Measurements from ENCODE around the gene PHLPP1. TPM values are rescaled to one million over a fixed set of nuclear protein-coding genes. Genes with fewer than 3 reads are reported as not detected.

PHLPP1 gene
- total and polyA plus RNA-seq, 5 experiments from 2014 or later = 0.17 to 9.4 (median 0.44) TPM

GRCh38 chr18:62984656-62985315 is 269.4 kb downstream of the PHLPP1 start:
- ATAC-seq (no peak), DNase-seq (no peak)
- Mint-ChIP-seq H3K4me1 (peaks cover 0 to 9% (median under 1%) of the 10 kb centered on the region in 4 donors), H3K36me3 (no peaks in the 10 kb centered on the region), H3K4me3 (no peak overlapping the region), H3K9me3 (peaks cover 0 to 2% (median 0%) of the 10 kb centered on the region in 9 donors), H3K27ac (no peak overlapping the region), H3K27me3 (no peaks in the 10 kb centered on the region)
- POLR2A ChIA-PET = no interaction called here

GRCh38 chr18:62986490-62986889 is 271.1 kb downstream of the PHLPP1 start:
- Mint-ChIP-seq H3K9me3 (peaks cover 0 to 2% (median 0%) of the 10 kb centered on the region in 9 donors), H3K4me1 (peaks cover 0 to 9% (median under 1%) of the 10 kb centered on the region in 4 donors), H3K27ac (no peak overlapping the region), H3K27me3 (peaks cover 0 to 4% (median 0%) of the 10 kb centered on the region in 5 donors), H3K4me3 (no peak overlapping the region), H3K36me3 (no peaks in the 10 kb centered on the region)
- DNase-seq (no peak), ATAC-seq (no peak)
- POLR2A ChIA-PET = no interaction called here

GRCh38 chr18:62987055-62987830 is 271.9 kb downstream of the PHLPP1 start:
- Mint-ChIP-seq H3K27ac (peak overlapping the region in 1 of 10 donors; percentile 35), H3K27me3 (peaks cover 0 to 10% (median 2%) of the 10 kb centered on the region in 5 donors), H3K4me1 (peaks cover 0 to 7% (median under 1%) of the 10 kb centered on the region in 4 donors), H3K36me3 (no peaks in the 10 kb centered on the region), H3K9me3 (peaks cover 0 to 2% (median 0%) of the 10 kb centered on the region in 9 donors), H3K4me3 (no peak overlapping the region)
- POLR2A ChIA-PET = no interaction called here
- ATAC-seq = no peak
- DNase-seq = no peak

DNA sequence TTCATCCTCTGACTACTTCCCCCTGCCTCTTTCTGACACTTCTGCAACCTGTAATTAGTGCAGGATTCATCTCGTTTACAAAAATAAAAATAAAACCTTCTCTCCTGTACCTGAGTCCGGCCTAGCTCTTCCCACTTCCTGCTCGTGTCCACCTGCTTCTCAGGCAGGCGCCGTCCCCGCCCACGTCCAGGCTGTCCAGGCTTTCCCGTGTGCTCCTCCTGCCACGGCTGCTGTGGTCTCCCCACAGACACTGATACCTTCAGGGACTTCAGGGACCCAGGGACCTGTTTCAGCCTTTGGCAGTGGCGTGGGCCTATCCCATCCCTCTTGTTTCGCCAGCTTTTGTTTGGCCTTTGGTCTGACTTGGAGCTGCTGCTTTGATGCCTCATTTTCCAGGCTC is 272.5 kb downstream of the PHLPP1 start:
- POLR2A ChIA-PET = no interaction called here
- Mint-ChIP-seq H3K36me3 (no peaks in the 10 kb centered on the region), H3K9me3 (peaks cover 0 to 2% (median 0%) of the 10 kb centered on the region in 9 donors), H3K4me3 (no peak overlapping the region), H3K4me1 (peaks cover 0 to under 1% (median 0%) of the 10 kb centered on the region in 4 donors), H3K27me3 (peaks cover 0 to 10% (median 2%) of the 10 kb centered on the region in 5 donors), H3K27ac (no peak overlapping the region)
- DNase-seq (no peak), ATAC-seq (no peak)

DNA sequence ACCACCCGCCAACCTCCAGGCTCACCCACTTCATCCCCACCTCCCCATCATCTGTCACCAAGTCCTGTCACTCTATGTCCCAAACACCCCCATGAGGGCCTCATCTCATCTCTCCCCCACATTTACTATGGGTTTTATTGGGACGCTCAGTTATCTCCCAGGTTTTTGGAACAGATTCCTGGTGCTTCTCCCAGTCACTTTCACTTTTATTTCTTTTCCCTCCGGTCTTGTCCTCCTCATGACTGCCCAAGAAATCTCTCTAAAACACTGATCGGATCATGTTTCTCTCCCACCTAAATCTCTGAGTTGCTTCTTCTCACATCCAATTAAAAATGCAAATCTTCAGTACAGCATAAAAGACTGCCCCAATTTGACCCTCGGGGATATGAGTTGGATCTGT is 273.1 kb downstream of the PHLPP1 start:
- H3K36me3 Mint-ChIP-seq = no peaks in the 10 kb centered on the region
- H3K4me3 Mint-ChIP-seq = no peak overlapping the region
- DNase-seq (no peak), ATAC-seq (no peak)
- peaks cover 0 to 2% (median 0%) of the 10 kb centered on the region in 9 donors for H3K9me3 Mint-ChIP-seq
- no peak overlapping the region for H3K27ac Mint-ChIP-seq
- POLR2A ChIA-PET = no interaction called here
- peaks cover 2 to 10% (median 4%) of the 10 kb centered on the region in 5 donors for H3K27me3 Mint-ChIP-seq
- H3K4me1 Mint-ChIP-seq = no peaks in the 10 kb centered on the region

DNA sequence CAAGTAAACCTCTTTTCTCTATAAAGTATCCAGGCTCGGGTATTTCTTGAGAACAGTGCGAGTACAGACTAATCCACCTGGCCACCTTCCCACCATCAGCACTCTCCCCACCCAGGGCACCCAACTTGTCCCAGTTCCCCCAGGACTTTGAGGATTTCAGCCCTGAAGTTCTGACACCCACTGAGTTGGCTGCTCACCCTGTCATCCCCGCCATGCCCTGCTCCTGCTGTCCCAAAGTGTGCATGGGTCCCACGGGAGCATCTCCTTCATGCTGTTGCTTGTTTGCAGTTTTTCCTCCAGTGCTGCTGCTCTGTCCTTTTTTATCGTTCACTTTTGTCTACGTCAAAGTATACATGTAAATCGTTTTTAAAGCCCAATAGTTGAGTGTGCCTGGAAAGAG is 273.9 kb downstream of the PHLPP1 start:
- Mint-ChIP-seq H3K27me3 (peaks cover 5 to 10% (median 8%) of the 10 kb centered on the region in 5 donors), H3K9me3 (peaks cover 0 to 2% (median 0%) of the 10 kb centered on the region in 9 donors), H3K27ac (peak overlapping the region in 1 of 10 donors; percentile 8), H3K4me3 (no peak overlapping the region), H3K4me1 (no peaks in the 10 kb centered on the region), H3K36me3 (no peaks in the 10 kb centered on the region)
- no peak for ATAC-seq
- no peak for DNase-seq
- POLR2A ChIA-PET = no interaction called here

- no peaks in the 10 kb centered on the region for H3K4me1 Mint-ChIP-seq
- H3K4me3 Mint-ChIP-seq = no peak overlapping the region
- ATAC-seq = no peak
- no peak overlapping the region for H3K27ac Mint-ChIP-seq
- no peak for DNase-seq
- H3K27me3 Mint-ChIP-seq = peaks cover 5 to 12% (median 8%) of the 10 kb centered on the region in 5 donors
- POLR2A ChIA-PET = no interaction called here
- H3K9me3 Mint-ChIP-seq = no peaks in the 10 kb centered on the region
- no peaks in the 10 kb centered on the region for H3K36me3 Mint-ChIP-seq
Measured at GRCh38 chr18:62990653-62991052, 275.3 kb downstream of the PHLPP1 start.

DNA sequence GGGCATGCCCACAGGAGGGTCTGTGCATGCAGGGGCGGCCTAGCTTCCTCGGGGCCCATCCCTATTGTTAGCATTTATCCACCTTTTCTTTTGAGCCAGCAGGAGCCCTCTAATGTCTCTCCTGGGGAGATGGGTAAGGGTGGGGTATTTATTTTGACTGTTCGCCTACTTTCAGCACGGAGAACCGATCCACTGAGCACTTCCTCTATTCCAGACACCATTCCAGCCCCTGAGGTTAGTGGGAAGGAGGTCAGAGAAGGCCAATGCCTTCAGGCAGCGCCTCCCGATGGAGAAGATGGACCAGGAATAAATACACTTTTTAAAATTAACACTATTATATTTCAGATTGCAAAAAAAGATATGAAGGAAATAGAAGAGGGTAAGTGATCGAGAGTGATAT is 276.0 kb downstream of the PHLPP1 start:
- no peaks in the 10 kb centered on the region for H3K9me3 Mint-ChIP-seq
- no peak overlapping the region for H3K4me3 Mint-ChIP-seq
- H3K4me1 Mint-ChIP-seq = no peaks in the 10 kb centered on the region
- no peaks in the 10 kb centered on the region for H3K36me3 Mint-ChIP-seq
- no peak for ATAC-seq
- POLR2A ChIA-PET = no interaction called here
- no peak for DNase-seq
- H3K27ac Mint-ChIP-seq = no peak overlapping the region
- H3K27me3 Mint-ChIP-seq = peaks cover 5 to 12% (median 8%) of the 10 kb centered on the region in 5 donors

DNA sequence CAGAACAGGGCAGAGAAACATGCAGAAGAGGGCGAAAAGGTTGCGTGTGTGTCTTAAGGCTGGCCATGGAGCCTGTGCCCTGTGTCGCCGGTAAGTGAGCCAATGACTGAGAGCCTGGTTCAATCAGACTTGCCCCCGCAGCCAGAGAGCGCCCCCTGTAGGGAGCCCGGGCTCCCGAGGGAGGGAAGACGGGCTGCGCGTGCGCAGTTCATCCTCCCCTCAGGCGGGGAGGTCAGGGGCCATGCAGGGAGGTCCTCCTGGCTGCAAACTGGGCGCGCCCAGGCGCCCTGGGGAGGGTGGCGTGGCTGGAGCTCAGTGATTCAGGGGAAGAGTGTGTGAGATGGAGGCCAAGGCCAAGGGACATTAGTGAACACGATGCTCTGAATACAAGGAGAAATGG is 276.6 kb downstream of the PHLPP1 start:
- no peaks in the 10 kb centered on the region for H3K4me1 Mint-ChIP-seq
- DNase-seq (no peak), ATAC-seq (no peak)
- peaks cover 5 to 12% (median 8%) of the 10 kb centered on the region in 5 donors for H3K27me3 Mint-ChIP-seq
- peak overlapping the region in 1 of 10 donors; percentile 61 for H3K27ac Mint-ChIP-seq
- no peak overlapping the region for H3K4me3 Mint-ChIP-seq
- POLR2A ChIA-PET = no interaction called here
- no peaks in the 10 kb centered on the region for H3K9me3 Mint-ChIP-seq
- no peaks in the 10 kb centered on the region for H3K36me3 Mint-ChIP-seq

DNA sequence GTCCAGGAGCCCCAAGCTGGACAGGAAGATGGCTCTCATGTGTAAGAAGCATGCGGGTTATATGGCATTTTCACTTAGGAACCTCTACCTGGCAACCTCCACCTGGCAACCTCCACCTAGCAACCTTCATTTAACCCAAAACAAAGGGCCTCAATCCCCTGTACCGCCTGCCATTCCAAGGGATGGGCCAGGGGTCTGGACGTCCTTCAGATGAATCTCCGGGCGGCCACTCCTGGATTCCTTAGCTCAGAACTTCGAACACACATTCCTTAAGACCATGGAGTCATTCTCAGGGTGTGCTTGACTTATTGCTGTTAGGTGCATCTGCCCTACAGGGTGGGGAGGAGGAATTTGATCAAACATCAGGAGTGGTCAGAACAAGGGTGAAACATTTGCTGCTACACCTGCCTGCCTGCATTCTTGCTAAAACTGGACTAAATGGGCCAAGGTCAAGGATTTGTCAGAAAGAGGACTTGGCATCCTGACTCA is 277.6 kb downstream of the PHLPP1 start:
- H3K27ac Mint-ChIP-seq = no peak overlapping the region
- POLR2A ChIA-PET = no interaction called here
- H3K27me3 Mint-ChIP-seq = peaks cover 5 to 12% (median 8%) of the 10 kb centered on the region in 5 donors
- H3K4me1 Mint-ChIP-seq = no peaks in the 10 kb centered on the region
- no peak for ATAC-seq
- no peaks in the 10 kb centered on the region for H3K9me3 Mint-ChIP-seq
- no peak for DNase-seq
- H3K36me3 Mint-ChIP-seq = no peaks in the 10 kb centered on the region
- no peak overlapping the region for H3K4me3 Mint-ChIP-seq

DNA sequence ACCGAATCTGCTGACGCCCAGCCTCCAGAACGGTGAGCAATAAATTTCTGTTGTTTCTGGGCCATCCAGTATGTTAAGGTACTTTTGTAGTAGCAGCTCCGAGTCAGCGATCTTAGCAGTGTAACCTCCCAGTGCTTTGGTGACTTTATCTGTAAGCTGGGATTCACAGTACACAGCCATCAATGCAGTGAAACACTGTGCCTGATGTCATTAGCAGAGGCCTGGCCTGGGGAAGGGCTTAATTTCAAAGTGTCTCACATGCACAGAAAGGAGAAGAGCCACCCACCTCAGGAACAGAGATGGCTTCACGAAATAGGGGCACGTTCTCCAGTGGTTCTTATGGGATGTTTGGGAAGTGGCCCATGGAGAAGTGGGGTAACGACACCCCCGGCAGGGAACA is 281.2 kb downstream of the PHLPP1 start:
- H3K36me3 Mint-ChIP-seq = no peaks in the 10 kb centered on the region
- no peak for DNase-seq
- H3K27me3 Mint-ChIP-seq = peaks cover 5 to 12% (median 10%) of the 10 kb centered on the region in 5 donors
- no peak for ATAC-seq
- no peak overlapping the region for H3K4me3 Mint-ChIP-seq
- peaks cover 0 to 3% (median 0%) of the 10 kb centered on the region in 4 donors for H3K4me1 Mint-ChIP-seq
- H3K27ac Mint-ChIP-seq = no peak overlapping the region
- POLR2A ChIA-PET = no interaction called here
- no peaks in the 10 kb centered on the region for H3K9me3 Mint-ChIP-seq

DNA sequence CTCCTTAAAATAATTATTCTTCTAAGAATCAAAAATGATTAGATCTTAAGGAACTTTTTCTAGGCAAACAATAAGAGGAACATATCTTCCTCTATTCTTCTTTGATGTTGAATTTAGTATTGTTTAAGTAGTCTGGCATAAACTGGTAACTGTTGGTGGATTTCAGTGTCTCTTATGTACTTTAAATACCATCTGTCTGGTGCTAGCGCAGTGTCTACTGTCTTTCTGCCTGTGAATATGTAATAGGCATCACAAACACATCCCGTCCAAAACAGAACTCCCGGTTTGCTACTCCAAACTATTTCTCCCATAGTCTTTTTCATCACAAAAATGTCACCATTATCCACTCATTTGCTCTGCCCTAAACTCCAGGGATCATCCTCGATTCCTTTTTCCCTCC is 281.7 kb downstream of the PHLPP1 start:
- Mint-ChIP-seq H3K4me1 (peaks cover 0 to 3% (median 0%) of the 10 kb centered on the region in 4 donors), H3K27ac (peak overlapping the region in 1 of 10 donors; percentile 30), H3K27me3 (peaks cover under 1 to 12% (median 8%) of the 10 kb centered on the region in 5 donors), H3K9me3 (no peaks in the 10 kb centered on the region), H3K4me3 (no peak overlapping the region), H3K36me3 (no peaks in the 10 kb centered on the region)
- POLR2A ChIA-PET = no interaction called here
- DNase-seq (no peak), ATAC-seq (no peak)

- H3K27me3 Mint-ChIP-seq = peaks cover 0 to 9% (median 5%) of the 10 kb centered on the region in 5 donors
- no peak overlapping the region for H3K27ac Mint-ChIP-seq
- peaks cover 0 to 3% (median 0%) of the 10 kb centered on the region in 4 donors for H3K4me1 Mint-ChIP-seq
- no peaks in the 10 kb centered on the region for H3K36me3 Mint-ChIP-seq
- DNase-seq (no peak), ATAC-seq (no peak)
- H3K9me3 Mint-ChIP-seq = no peaks in the 10 kb centered on the region
- POLR2A ChIA-PET = no interaction called here
- H3K4me3 Mint-ChIP-seq = no peak overlapping the region
Measured at GRCh38 chr18:62998443-62998842, 283.1 kb downstream of the PHLPP1 start.
